C4-2B (cell line): ENCODE data around the gene PI16.

ENCODE experiments used
- ZFX ChIP-seq: fragments of 450-650 bp; IDR thresholded peaks from 2 replicates; pipeline ENCODE4 v1.6.1; 2017
- TF ChIP-seq, protein P1 (sequence below): fragments of 450-650 bp; conservative IDR thresholded peaks from 2 replicates; pipeline ENCODE4 v1.5.1; 2017; ENCODE audit warnings: mild to moderate bottlenecking

DNA sequence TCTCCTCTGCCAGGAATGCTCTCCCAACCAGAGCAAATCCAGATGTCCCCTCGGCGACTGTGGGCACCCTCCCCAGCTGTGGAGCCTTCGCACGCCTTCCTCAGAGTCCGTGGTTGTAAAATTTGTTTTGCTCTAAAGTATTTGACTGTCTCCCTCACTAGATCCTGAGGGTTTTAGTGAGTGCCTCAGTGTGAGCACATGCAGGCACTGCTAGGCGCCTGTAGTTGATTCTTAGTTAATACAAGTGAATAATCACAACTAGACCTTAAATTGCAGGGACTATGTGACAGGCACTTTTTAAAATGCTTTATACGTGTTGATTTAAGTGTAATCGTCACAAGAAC is 32.1 kb downstream of the PI16 start:
- TF ChIP-seq, protein P1, sequence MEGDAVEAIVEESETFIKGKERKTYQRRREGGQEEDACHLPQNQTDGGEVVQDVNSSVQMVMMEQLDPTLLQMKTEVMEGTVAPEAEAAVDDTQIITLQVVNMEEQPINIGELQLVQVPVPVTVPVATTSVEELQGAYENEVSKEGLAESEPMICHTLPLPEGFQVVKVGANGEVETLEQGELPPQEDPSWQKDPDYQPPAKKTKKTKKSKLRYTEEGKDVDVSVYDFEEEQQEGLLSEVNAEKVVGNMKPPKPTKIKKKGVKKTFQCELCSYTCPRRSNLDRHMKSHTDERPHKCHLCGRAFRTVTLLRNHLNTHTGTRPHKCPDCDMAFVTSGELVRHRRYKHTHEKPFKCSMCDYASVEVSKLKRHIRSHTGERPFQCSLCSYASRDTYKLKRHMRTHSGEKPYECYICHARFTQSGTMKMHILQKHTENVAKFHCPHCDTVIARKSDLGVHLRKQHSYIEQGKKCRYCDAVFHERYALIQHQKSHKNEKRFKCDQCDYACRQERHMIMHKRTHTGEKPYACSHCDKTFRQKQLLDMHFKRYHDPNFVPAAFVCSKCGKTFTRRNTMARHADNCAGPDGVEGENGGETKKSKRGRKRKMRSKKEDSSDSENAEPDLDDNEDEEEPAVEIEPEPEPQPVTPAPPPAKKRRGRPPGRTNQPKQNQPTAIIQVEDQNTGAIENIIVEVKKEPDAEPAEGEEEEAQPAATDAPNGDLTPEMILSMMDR = no peak
- peak; percentile 38 for TF ChIP-seq ZFX
